ENCODE results near the gene PI4K2A.
"Not testable (repeated sequence)": the region's sequence is repeated elsewhere in the genome, so short reads cannot be mapped to it uniquely, and the experiment has no call there.

The PI4K2A gene

GRCh38 chr10:97632949-97633884 lies 7.3 kb upstream of the PI4K2A start, which contains the start of gene MORN4:
Gene MORN4 (minus strand): TSS chr10:97633500. CDS start chr10:97619653, 13,847 bp downstream.
- peak; percentile 92 for DNase-seq

GRCh38 chr10:97633921-97634320 lies 6.5 kb upstream of the PI4K2A start:
- DNase-seq, result peak; percentile 32

DNA sequence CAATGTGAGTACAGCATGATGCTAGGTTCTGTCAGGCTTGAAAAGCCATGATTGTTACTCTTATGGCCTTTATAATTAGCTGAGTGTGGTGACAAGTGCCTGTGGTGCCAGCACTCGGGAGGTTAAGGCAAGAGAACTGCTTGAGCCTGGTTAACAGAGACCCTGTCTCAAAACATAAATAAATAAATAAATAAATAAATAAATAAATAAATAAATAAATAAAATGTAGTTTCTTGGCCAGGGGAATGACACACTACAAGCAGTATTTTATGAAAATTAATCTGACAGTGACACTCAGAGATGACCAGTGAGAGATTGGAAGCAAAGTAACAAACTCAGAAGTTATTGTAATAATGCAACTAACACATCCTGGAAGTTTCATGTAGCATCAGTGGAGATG lies 4.9 kb upstream of the PI4K2A start:
- DNase-seq, result no peak

DNA sequence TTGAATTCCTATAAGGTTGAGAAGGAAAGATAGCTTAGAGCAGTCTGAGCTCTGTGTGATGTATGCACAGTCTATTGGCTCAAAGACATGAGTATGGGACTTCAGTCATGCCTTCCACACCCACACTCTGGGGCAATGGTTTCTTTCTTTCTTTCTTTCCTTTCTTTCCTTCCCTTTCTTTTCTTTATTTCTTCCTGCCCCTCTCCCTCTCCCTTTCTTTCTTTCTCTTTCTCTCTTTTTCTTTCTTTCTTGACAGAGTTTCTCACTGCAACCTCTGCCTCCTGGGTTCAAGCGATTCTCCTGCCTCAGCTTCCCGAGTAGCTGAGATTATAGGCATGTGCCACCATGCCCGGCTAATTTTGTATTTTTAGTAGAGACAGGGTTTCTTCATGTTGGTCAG lies 1.4 kb upstream of the PI4K2A start:
- not testable (repeated sequence) for DNase-seq

DNA sequence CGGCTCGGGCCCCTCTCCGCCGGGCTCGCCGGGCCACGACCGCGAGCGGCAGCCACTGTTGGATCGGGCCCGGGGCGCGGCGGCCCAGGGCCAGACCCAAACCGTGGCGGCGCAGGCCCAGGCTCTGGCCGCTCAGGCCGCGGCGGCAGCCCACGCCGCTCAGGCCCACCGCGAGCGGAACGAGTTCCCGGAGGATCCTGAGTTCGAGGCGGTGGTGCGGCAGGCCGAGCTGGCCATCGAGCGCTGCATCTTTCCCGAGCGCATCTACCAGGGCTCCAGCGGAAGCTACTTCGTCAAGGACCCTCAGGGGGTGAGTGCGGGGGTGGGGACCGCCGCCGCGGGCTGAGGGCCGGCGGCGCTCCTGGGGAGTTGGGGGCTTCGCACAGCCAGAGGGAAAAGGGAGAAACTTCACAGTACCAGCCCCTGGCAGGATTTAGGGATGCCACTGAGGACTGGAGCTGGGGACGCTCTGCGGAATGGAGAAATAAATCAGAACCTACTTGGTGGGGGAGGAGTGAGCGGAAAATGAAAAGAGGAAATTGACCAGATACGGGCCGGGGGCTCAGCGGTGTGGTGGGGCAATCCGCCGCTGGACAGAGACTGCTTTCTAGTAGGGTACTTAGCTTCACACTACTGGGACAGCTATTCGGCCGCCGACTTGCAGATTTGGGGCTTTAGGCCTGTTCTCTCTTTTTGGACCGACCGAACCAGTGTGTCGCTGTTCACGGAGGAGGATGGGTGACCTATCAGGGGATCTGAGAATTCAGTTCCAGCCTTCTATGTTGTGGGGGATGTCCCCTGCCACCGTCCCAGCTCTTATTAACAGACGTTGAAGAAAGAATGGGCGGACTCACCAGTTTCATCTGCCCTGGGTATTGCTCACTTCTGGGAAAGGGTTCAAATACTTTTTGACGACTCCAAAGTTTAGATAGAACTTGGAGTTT lies 669 bp downstream of the PI4K2A start:
- DNase-seq, result peak; percentile 43

GRCh38 chr10:97642471-97643159 lies 2.1 kb downstream of the PI4K2A start:
- DNase-seq, result not testable (repeated sequence)

GRCh38 chr10:97643441-97643985 lies 3.0 kb downstream of the PI4K2A start:
- no peak for DNase-seq

- DNase-seq, result no peak
These were observed 4.5 kb downstream of the PI4K2A start for GRCh38 chr10:97644936-97645335.

DNA sequence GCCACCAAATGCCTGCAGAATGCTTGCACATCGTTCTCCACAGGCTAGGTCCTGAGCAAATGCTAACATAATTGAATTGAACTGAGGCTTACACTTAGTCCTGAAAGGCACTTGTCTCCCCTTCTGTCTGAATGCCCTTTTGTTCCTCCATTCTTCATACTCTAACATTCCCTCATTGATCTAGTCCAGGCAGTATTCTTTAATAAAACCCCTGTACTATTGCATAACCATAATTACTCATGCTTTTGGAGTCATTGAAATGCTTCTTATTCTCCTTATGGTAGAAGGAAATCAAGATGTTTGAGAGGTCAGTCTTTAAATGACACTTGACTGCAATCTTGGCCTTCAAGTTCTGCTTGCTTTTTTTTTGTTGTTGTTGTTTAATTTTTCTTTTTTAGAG lies 7.1 kb downstream of the PI4K2A start:
- no peak for DNase-seq

DNA sequence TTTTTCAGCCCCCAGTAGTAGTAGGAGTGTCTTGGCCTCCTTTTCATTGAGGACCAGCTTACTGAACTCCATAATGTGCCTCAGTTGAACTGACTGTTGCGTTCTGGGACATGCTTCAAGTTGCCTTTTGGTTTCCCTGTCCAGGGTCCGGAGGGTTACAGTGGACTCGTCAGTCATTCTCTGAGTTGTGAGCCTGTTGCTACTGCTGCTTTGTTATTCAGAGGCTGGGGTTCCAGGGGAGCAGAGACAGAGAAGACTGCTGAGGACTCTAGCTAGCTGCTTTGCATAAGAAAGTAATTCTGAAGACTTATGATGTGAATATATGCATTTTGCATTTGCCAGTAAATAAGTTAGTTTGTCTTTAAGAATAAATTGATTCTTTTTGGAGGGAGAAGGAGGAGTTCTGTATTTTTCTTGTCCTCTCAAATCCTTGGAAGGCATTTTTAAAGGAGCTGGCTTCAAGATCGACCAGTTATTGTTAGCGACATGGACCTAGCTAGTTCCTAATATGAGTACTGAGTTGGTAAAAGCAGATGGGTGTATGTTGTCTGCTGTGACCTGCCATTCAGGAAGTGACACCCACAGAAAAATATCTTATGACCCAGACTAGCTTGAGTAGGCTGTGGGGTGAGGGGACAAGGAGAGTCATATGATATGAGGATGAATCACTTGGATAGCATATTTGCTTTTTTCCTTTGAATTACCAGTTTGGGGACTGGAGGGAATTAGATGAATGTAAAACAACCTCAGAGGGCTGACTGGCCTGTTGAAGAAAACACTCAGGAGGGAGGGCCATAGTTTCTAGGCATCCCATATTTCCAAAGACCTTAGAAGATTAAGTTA lies 8.3 kb downstream of the PI4K2A start:
- DNase-seq, result peak; percentile 46

DNA sequence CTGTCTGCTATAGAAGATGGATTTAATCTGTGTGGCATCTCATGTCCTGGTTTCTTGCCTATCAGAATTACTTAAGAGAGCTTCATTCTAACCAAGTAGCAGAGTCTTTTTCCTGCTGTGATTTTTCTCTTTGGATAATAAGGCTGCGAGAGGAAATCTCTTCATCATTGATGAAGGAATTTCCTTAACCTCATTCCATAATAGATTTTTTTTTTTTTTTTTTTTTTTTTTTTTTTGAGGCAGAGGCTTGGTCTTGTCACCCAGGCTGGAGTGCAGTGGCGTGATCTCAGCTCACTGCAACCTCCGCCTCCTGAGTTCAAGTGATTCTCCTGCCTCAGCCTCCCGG lies 8.9 kb downstream of the PI4K2A start:
- DNase-seq, result not testable (repeated sequence)

- no peak for DNase-seq
These were observed 10.3 kb downstream of the PI4K2A start for GRCh38 chr10:97650726-97651125.

DNA sequence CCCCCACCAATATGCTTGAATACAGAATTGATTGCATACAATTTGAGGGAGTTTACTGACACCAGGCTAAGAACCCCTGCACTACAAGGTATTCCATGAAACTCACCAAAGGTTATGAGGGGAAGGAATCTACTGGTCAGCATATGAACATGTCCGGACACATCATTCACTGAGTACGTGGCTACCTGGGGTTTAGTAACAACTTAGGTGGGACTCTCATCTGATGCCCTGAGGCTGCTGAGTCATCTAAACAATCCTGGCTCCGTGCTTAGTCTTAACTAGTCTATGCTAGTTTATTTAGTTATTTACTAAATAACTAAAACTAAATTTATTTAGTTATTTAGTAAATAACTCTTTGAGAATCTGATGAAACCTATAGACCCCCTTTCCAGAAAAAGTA lies 11.3 kb downstream of the PI4K2A start:
- no peak for DNase-seq

DNA sequence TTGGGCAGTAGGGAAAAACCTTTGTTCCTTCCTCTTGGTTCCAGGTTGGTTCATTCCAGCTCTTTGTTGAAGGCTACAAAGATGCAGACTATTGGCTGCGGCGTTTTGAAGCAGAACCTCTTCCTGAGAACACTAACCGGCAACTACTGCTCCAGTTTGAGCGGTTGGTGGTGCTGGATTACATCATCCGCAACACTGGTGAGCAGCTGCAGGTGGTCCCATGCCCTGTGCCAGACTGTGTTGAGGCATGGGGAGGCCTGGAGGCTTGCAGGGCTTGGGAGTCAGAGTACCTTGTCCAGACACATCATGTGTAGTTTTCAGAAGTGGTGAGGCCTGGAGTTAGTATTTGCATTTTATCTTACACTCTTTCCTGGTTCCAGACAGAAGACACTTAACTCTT lies 16.3 kb downstream of the PI4K2A start:
- no peak for DNase-seq

- DNase-seq, result no peak
These were observed 19.1 kb downstream of the PI4K2A start for GRCh38 chr10:97659589-97659988.

DNA sequence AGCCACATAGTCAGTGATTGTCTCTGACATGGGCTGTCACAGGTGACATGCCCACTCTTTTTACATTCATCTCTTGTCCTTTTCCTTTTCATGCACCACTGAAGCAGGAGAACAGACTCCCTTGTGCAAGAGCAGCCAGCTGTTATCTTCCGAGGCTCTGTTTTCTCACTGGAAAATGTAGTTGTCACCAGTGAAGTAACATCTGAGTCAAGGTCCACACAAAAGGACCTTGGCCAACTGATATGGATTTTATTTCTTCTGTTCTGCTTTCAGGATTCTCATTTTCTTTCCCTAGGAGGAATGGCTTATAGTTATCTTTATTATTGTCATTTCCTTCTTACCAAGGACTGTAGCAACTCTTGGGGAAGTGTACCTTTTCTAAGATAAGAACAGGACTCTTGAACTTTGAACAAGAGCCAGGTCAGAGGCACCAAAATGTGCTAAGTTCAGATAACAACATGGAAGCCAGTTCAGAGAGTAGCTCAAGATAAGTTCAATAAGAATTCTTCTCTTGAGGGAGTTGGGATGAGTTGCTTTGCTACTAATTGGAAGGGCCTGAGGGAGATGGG lies 23.9 kb downstream of the PI4K2A start:
- DNase-seq, result no peak

DNA sequence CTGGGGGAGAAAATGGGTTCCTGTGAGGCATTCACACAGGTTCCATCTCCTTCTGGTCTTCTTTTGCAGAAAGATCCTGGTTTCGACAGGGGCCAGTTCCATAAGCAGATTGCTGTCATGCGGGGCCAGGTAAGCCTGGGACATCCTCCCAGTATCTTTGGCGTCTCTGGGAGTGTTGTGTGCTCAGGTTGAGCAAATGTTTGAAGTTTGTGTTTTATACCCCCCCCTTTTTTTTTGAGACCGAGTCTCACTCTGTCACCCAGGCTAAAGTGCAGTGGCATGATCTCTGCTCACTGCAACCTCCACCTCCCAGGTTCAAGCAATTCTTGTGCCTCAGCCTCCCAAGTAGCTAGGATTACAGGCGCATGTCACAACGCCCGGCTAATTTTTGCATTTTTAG lies 26.5 kb downstream of the PI4K2A start:
- DNase-seq, result no peak

DNA sequence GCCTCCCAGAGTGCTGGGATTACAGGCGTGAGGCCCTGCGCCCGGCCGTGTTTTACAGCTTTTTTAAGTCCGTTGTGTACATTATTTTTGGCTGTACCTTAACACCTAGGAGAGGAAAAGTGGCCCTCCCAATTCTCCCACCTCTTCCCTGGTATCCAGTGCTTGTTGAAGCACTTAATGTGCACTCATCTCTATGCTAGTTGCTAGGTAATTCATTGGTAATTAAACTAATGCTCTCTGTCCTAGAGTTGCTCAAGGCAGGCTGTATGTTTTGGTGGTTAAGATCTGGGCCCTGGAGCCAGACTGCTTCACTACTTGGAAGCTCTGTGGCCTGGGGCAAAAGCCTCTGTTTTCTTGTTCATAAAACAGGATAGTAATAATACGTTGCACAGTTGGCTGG lies 27.0 kb downstream of the PI4K2A start:
- no peak for DNase-seq

- DNase-seq, result no peak
These were observed 29.1 kb downstream of the PI4K2A start for GRCh38 chr10:97669571-97669970.

DNA sequence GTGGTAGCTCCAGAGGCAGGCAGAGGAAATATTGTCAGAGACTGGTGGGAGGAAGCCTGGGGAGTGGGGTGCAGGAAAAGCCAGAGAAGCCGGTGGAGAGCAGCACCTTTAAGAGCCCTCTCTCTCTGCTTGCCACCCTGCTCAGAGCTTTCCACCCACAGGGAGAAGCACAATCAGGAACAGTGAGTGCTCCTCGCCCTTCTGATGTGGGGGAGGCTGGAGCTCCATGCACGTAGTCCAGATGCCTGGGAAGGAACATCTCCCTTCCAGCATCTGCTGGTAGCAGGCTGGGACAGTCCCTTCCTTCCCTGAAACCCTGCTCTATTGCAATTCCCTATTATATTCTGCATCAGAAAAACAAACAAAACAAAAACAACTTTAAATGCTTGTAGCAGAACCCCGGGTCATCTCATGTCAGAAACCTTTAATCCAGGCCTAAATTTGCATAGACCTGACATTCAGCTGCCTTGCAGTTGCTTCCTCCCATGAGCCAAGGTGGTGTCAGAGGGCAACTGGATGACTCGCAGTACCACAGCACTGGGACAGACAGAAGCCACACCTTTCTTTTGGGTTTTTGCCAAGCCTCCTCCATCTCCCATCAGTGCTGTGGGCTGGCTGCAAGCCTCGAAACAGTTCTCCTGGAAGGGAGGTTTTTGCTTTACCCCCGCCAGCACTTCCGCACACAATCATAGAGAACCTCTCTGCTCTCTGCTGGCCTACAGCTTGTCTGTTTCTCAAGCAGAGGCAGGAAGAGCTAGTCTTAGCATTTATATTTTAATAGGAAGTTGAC lies 33.5 kb downstream of the PI4K2A start:
- DNase-seq, result peak; percentile 39

- DNase-seq, result no peak
These were observed 34.8 kb downstream of the PI4K2A start for GRCh38 chr10:97675222-97675621.

All from stimulated activated CD8-positive, alpha-beta memory T cell treated with anti-CD3 and anti-CD28 coated beads, Interleukin-4, amount 100 ng/mL, for 48 hours (primary cell).